ENCODE results near the gene KMT2C. TPM values are rescaled to one million over a fixed set of nuclear protein-coding genes. Genes with fewer than 3 reads are reported as not detected.

Gene KMT2C
- total and polyA plus RNA-seq, 2 of the 8 experiments (the other 6 are each of a cell fraction or from before 2014, with no cell fraction given), result 9.1 to 40.8 TPM

- Histone ChIP-seq H3K4me3 (ENCODE audit: extremely low read depth in 1 of 4, insufficient read depth in 2 of 4, low read depth in 3 of 4, low read length in 4 of 4) (no peak overlapping the region), H3K18ac (ENCODE audit: extremely low read depth, low read length) (no peak overlapping the region), H2BK12ac (ENCODE audit: low read depth, low read length) (no peak overlapping the region), H3K9me3 (ENCODE audit: insufficient read depth in 2 of 2, low read depth in 1 of 2, low read length in 1 of 2) (no peaks in the 10 kb centered on the region), H4K8ac (ENCODE audit: extremely low read depth, insufficient read depth, low read length) (no peak overlapping the region; the same call in 1 of the 2 replicates), H3K27ac (ENCODE audit: low read depth, low read length) (no peak overlapping the region), H3K56ac (replicated peaks; ENCODE audit: insufficient read length, low read depth, low read length) (no peak overlapping the region), H3K4ac (replicated peaks; ENCODE audit: insufficient read length, low read depth, low read length) (no peak overlapping the region), H3K79me2 (ENCODE audit: control insufficient read depth in 1 of 2, insufficient read depth in 2 of 2, low read length in 2 of 2) (no peaks in the 10 kb centered on the region), H2BK5ac (ENCODE audit: low read depth, low read length) (no peak overlapping the region), H2BK20ac (ENCODE audit: low read length) (no peak overlapping the region), H3K27me3 (replicated peaks in 1 of 4; ENCODE audit: control insufficient read depth in 3 of 4, extremely low read depth in 1 of 4, insufficient read depth in 3 of 4, low read length in 3 of 4) (no peaks in the 10 kb centered on the region), H4K5ac (ENCODE audit: insufficient read length, low read depth, low read length) (no peak overlapping the region), H4K20me1 (replicated peaks in 1 of 2; ENCODE audit: control insufficient read depth in 1 of 2, insufficient read depth in 2 of 2, low read length in 2 of 2) (peaks cover 0 to 4% of the 10 kb centered on the region in 2 experiments), H4K91ac (replicated peaks; ENCODE audit: insufficient read length, low read length) (no peak overlapping the region), H3K36me3 (ENCODE audit: control insufficient read depth in 2 of 4, insufficient read depth in 4 of 4, low read length in 3 of 4) (peaks cover 5 to 74% (median 51%) of the 10 kb centered on the region in 4 experiments; a peak in 7 of 8 replicates), H3K23me2 (ENCODE audit: low read depth, low read length) (no peaks in the 10 kb centered on the region), H2AK5ac (ENCODE audit: low read depth, low read length) (no peak overlapping the region), H3K23ac (ENCODE audit: insufficient read length) (no peak overlapping the region), H2BK15ac (ENCODE audit: low read length) (no peak overlapping the region), H3K9ac (replicated peaks in 1 of 4; ENCODE audit: extremely low read depth in 1 of 4, low read depth in 3 of 4, low read length in 3 of 4) (no peak overlapping the region; a peak in 1 of 7 replicates), H3K79me1 (ENCODE audit: low read depth, low read length) (no peaks in the 10 kb centered on the region; the same call in 1 of the 2 replicates), H2AFZ (ENCODE audit: low read length) (no peak overlapping the region), H3K4me1 (replicated peaks in 1 of 4; ENCODE audit: control insufficient read depth in 3 of 4, insufficient read depth in 4 of 4, low read length in 3 of 4) (no peaks in the 10 kb centered on the region), H3K4me2 (ENCODE audit: insufficient read depth in 1 of 2, low read depth in 2 of 2, low read length in 2 of 2) (no peak overlapping the region), H2BK120ac (replicated peaks; ENCODE audit: low read depth, low read length) (no peak overlapping the region), H3K14ac (ENCODE audit: insufficient read length) (no peak overlapping the region)
- FAIRE-seq (no peak), DNase-seq (ENCODE audit: low read depth in 1 of 2, low spot score in 2 of 2) (no peak)
- TF ChIP-seq SP2 (IDR thresholded peaks at IDR 0.05; ENCODE audit: low read length), result no peak
- no peak for TF ChIP-seq HDAC2 (IDR thresholded peaks at IDR 0.05; ENCODE audit: borderline replicate concordance in 1 of 2, low read depth in 2 of 2, low read length in 2 of 2)
- TF ChIP-seq CHD1 (IDR thresholded peaks at IDR 0.05; ENCODE audit: low read depth, low read length), result no peak
- no peak for TF ChIP-seq TAF7 (optimal IDR thresholded peaks at IDR 0.05; ENCODE audit: borderline replicate concordance, low read depth, low read length)
- TF ChIP-seq SUZ12 (IDR thresholded peaks at IDR 0.05; ENCODE audit: low read length), result no peak
- no peak for TF ChIP-seq BCL11A (IDR thresholded peaks at IDR 0.05; ENCODE audit: low read depth in 2 of 2, low read length in 2 of 2)
- no peak for TF ChIP-seq KDM5A (IDR thresholded peaks at IDR 0.05; ENCODE audit: low read length)
- TF ChIP-seq EZH2 (IDR thresholded peaks at IDR 0.05; ENCODE audit: low read depth, low read length, severe bottlenecking), result no peak
- no peak for TF ChIP-seq CBX8 (IDR thresholded peaks at IDR 0.05; ENCODE audit: borderline replicate concordance, low read depth, low read length)
- no peak for TF ChIP-seq RAD21 (IDR thresholded peaks at IDR 0.05 in 1 of 2, conservative IDR thresholded peaks at IDR 0.05 in 1 of 2; ENCODE audit: low read depth in 2 of 2, low read length in 2 of 2)
- TF ChIP-seq SIRT6 (IDR thresholded peaks at IDR 0.05; ENCODE audit: low read length), result no peak
- no peak for TF ChIP-seq RNF2 (IDR thresholded peaks at IDR 0.05; ENCODE audit: borderline replicate concordance, low read depth, low read length, missing control alignments, poor library complexity, severe bottlenecking)
- CTCF ChIA-PET (ENCODE audit: partially characterized antibody), result interaction anchor here (0.6 to 0.9 kb wide), 2 partner anchors 9 to 522 kb away, joined by 3 read pairs; no protein-coding TSS in a partner anchor
- POLR2A ChIA-PET (ENCODE audit: partially characterized antibody), result no interaction called here
- 95% methylated on average over 5 of the region's 5 CpGs; no CpG with 5 or more reads in 1 of the 2 experiments for WGBS, 2 experiments (ENCODE audit: extremely low coverage in 1 of 2, insufficient coverage in 1 of 2, insufficient read length in 1 of 2, insufficient replicate concordance in 2 of 2, low coverage in 1 of 2, low lambda C conversion rate in 2 of 2, missing lambda C conversion rate in 1 of 2)
These were observed 287.1 kb downstream of the KMT2C start for GRCh38 chr7:152148706-152149105.

All from H1 (cell line).